Sigmoid colon (tissue), 4 donors: ENCODE results near the gene PUSL1.

Source experiments
- EP300 ChIP-seq, 4 donors: sonication (generic); formaldehyde crosslinking; IDR thresholded peaks; one replicate each; pipeline ENCODE4 v1.6.1; 2017; ENCODE audit warnings: antibody characterized with exemption in 4 of 4
- POLR2A ChIP-seq, 2 donors: fragments of 450-650 bp; IDR thresholded peaks; one replicate each; pipeline ENCODE4 v1.6.1; 2016; ENCODE audit warnings: antibody characterized with exemption in 2 of 2, mild to moderate bottlenecking in 2 of 2, moderate library complexity in 2 of 2
- POLR2AphosphoS5 ChIP-seq, 4 donors: sonication (generic); formaldehyde crosslinking; IDR thresholded peaks; one replicate each; pipeline ENCODE4 v1.6.1; 2017; ENCODE audit warnings: antibody characterized with exemption in 4 of 4
- TF ChIP-seq, protein P1 (sequence below), 4 experiments: fragments of 450-650 bp in 3 of 4; fragments of 200-600 bp in 1 of 4; IDR thresholded peaks; one replicate each; pipeline ENCODE4 v1.5.1; 2016 to 2019; ENCODE audit warnings: antibody characterized with exemption in 4 of 4, mild to moderate bottlenecking in 3 of 4, moderate library complexity in 2 of 4

DNA sequence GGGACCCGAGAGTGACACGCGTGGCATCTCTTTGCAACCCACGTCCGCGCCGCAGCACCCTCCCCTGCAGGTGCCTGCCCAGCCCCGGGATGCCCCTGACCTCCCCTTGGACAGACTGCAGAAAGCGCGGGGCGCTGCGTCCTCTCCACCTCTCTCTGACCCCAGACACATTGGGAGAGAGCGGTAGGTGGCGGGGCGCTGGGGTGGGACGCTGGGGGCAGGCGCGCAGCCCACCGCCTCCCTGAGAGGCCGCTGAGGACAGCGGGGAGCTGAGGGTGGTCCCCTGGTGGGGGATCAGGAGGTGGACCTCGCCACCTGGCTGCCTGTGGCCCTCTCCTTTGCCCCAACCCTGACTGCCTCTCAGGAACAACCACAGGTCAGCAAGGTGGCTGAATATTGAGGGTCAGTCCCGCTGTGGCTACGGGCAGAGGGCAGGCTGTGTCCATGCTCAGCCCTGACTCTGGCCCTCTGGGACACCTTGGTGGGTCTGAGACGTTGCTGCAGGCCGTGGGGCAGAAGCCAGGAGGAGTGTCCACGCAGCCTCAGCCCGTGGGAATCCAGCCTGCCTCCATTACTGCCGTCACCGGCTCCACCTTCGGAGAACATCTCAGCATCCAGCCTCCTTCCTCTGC is 34.0 kb upstream of the PUSL1 start:
- no peak for TF ChIP-seq POLR2AphosphoS5 (IDR thresholded peaks at IDR 0.05)
- TF ChIP-seq POLR2A (IDR thresholded peaks at IDR 0.05) = no peak
- TF ChIP-seq, protein P1, sequence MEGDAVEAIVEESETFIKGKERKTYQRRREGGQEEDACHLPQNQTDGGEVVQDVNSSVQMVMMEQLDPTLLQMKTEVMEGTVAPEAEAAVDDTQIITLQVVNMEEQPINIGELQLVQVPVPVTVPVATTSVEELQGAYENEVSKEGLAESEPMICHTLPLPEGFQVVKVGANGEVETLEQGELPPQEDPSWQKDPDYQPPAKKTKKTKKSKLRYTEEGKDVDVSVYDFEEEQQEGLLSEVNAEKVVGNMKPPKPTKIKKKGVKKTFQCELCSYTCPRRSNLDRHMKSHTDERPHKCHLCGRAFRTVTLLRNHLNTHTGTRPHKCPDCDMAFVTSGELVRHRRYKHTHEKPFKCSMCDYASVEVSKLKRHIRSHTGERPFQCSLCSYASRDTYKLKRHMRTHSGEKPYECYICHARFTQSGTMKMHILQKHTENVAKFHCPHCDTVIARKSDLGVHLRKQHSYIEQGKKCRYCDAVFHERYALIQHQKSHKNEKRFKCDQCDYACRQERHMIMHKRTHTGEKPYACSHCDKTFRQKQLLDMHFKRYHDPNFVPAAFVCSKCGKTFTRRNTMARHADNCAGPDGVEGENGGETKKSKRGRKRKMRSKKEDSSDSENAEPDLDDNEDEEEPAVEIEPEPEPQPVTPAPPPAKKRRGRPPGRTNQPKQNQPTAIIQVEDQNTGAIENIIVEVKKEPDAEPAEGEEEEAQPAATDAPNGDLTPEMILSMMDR (IDR thresholded peaks at IDR 0.05) = no peak
- no peak for TF ChIP-seq EP300 (IDR thresholded peaks at IDR 0.05)
